Peyer's patch (tissue), 4 donors: ENCODE results near the gene RNLS. TPM values are rescaled to one million over a fixed set of nuclear protein-coding genes. Genes with fewer than 3 reads are reported as not detected.

Experiments
- DNase-seq, 3 donors: peaks; one replicate each; pipeline ENCODE4 v3.0.0-alpha.2; 2017 to 2019
- H3K27ac ChIP-seq, 4 donors: fragments of 200-600 bp; sonication (generic); one replicate each; pipeline ENCODE4 v1.5.1; 2016 to 2019
- H3K27me3 ChIP-seq, 2 donors: fragments of 200-600 bp; sonication (generic); one replicate each; pipeline ENCODE4 v1.5.1; 2019
- H3K36me3 ChIP-seq, 3 donors: fragments of 200-600 bp; sonication (generic); one replicate each; pipeline ENCODE4 v1.5.1; 2016 to 2019
- H3K4me1 ChIP-seq, 4 donors: fragments of 200-600 bp; sonication (generic); one replicate each; pipeline ENCODE4 v1.5.1; 2016 to 2019
- H3K4me3 ChIP-seq, 4 donors: fragments of 200-600 bp; sonication (generic); 1 replicate in 3 of 4; 2 replicates in 1 of 4; pipeline ENCODE4 v1.5.1; 2016 to 2019; ENCODE audit warnings: mild to moderate bottlenecking in 1 of 4
- H3K9me3 ChIP-seq, 4 donors: fragments of 200-600 bp; sonication (generic); one replicate each; pipeline ENCODE4 v1.5.1; 2016 to 2019; ENCODE audit warnings: mild to moderate bottlenecking in 1 of 4
- POLR2A ChIP-seq, 2 donors: fragments of 450-650 bp; IDR thresholded peaks; one replicate each; pipeline ENCODE4 v1.5.1; 2017; ENCODE audit warnings: antibody characterized with exemption in 2 of 2, mild to moderate bottlenecking in 2 of 2, moderate library complexity in 2 of 2
- total RNA-seq, 4 donors: library from RNA; depleted of rRNA; stranded (reverse); fragments of >200 nt; gene quantifications; one replicate each; pipeline ENCODE4 v1.1.0, GENCODE V29; 2016
- TF ChIP-seq, protein P1 (sequence below), 6 experiments: fragments of 450-650 bp in 4 of 6; fragments of 200-600 bp in 2 of 6; sonication (generic) in 1 of 6; IDR thresholded peaks; one replicate each; pipeline ENCODE4 v1.5.1; 2017 to 2019; ENCODE audit warnings: antibody characterized with exemption in 6 of 6, mild to moderate bottlenecking in 3 of 6, moderate library complexity in 1 of 6

Gene RNLS
- total RNA-seq, 4 donors from 2014 or later: 4.1 to 29.6 (median 22.6) TPM

DNA sequence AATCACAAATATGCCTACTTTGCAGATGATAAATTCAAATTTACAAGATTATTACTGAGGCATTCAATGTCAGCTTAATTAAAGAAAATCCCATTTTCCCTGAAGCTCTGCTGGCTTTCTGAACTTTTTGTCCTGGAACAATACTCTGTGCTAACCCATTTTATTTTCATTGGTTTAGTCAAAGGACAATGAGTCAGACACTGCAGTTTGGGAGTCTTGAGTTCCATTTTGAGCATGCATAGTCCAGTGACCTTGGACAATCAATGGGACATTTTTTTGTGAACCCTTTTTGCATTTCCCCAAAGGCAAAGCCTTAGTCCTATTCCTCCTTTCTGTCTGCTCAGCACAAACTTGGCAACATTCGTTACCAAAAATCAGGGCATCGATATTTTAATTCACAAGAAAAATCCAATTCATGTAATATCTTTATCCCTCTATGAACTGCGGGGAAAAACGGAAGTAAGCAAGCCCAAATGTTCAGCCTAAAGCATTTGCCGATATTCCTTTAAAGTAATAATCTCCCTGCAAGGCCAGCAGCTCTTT is 339.8 kb downstream of the RNLS start:
- Histone ChIP-seq H3K9me3 (no peaks in the 10 kb centered on the region), H3K27ac (peak overlapping the region in 3 of 4 donors; percentile 5 to 63 (median 57)), H3K27me3 (no peaks in the 10 kb centered on the region), H3K4me1 (peaks cover 0 to 13% (median 6%) of the 10 kb centered on the region in 4 donors), H3K36me3 (no peaks in the 10 kb centered on the region), H3K4me3 (peak overlapping the region in 1 of 4 donors; percentile 7)
- TF ChIP-seq, protein P1, sequence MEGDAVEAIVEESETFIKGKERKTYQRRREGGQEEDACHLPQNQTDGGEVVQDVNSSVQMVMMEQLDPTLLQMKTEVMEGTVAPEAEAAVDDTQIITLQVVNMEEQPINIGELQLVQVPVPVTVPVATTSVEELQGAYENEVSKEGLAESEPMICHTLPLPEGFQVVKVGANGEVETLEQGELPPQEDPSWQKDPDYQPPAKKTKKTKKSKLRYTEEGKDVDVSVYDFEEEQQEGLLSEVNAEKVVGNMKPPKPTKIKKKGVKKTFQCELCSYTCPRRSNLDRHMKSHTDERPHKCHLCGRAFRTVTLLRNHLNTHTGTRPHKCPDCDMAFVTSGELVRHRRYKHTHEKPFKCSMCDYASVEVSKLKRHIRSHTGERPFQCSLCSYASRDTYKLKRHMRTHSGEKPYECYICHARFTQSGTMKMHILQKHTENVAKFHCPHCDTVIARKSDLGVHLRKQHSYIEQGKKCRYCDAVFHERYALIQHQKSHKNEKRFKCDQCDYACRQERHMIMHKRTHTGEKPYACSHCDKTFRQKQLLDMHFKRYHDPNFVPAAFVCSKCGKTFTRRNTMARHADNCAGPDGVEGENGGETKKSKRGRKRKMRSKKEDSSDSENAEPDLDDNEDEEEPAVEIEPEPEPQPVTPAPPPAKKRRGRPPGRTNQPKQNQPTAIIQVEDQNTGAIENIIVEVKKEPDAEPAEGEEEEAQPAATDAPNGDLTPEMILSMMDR (IDR thresholded peaks at IDR 0.05): no peak
- DNase-seq: no peak

DNA sequence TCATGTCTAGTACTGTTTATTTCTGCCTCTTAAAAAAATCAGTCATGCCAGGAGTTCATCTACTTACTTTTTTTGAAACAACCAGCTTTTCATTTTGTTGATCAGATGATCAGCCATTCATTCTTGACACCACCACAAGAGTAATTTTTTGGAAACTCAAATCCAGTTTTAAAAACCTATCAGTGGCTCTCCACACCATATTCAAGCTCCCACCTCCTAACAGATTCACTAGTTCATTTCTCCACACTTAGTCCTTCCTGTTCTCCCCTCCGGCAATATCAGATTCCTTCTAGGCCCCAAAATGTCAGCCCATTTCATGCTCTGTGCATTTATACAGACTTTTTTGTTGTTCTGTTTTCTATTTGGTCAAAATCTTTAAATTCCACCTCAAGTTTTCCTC is 341.6 kb downstream of the RNLS start:
- TF ChIP-seq POLR2A (IDR thresholded peaks at IDR 0.05): no peak
- TF ChIP-seq, protein P1 (IDR thresholded peaks at IDR 0.05): no peak
- H3K4me3 ChIP-seq: no peak overlapping the region
- no peak for DNase-seq
- H3K36me3 ChIP-seq: no peaks in the 10 kb centered on the region
- no peaks in the 10 kb centered on the region for H3K27me3 ChIP-seq
- H3K4me1 ChIP-seq: peaks cover 0 to 13% (median 6%) of the 10 kb centered on the region in 4 donors
- H3K9me3 ChIP-seq: no peaks in the 10 kb centered on the region
- H3K27ac ChIP-seq: no peak overlapping the region

DNA sequence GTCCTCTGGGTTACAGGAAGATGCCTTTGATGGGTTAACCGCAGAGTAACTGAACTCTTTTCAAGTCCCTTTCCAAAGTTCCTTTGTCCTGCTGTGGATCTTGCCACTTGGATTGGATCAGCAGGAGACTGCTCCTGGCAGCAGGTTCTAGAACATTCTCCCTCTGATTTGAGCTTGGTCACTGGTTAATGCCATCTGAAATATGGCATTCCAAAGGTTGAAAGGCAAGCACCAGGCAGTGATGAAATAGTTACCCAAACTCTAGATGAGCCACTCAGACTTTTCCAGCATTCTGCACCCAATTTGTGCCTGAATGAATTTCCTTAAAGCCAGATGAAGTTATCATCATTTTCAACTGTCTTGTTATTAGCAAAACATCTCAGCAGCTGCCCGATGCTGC is 343.9 kb downstream of the RNLS start:
- Histone ChIP-seq H3K4me1 (peaks cover 0 to 12% (median 3%) of the 10 kb centered on the region in 4 donors), H3K36me3 (no peaks in the 10 kb centered on the region), H3K9me3 (no peaks in the 10 kb centered on the region), H3K4me3 (no peak overlapping the region), H3K27ac (no peak overlapping the region), H3K27me3 (no peaks in the 10 kb centered on the region)
- DNase-seq: no peak
- TF ChIP-seq, protein P1 (IDR thresholded peaks at IDR 0.05): no peak
- TF ChIP-seq POLR2A (IDR thresholded peaks at IDR 0.05): no peak

DNA sequence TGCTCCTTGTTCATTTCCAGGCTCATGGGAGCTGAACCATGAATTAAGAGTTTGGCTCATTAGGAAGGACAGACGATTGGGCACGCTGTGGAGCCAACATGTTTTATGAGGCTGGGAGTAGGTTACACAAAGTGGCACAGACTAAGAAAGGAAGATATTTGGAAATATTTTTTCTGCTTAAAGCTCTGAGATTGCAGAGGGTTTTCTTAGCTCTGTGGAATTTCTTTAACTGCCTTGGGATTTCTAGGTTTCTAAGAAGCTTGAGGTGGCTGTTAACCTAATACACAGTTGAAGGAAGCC is 344.6 kb downstream of the RNLS start:
- no peak for DNase-seq
- Histone ChIP-seq H3K4me1 (peaks cover 0 to 6% (median 2%) of the 10 kb centered on the region in 4 donors), H3K36me3 (no peaks in the 10 kb centered on the region), H3K27ac (no peak overlapping the region), H3K9me3 (no peaks in the 10 kb centered on the region), H3K27me3 (no peaks in the 10 kb centered on the region), H3K4me3 (no peak overlapping the region)
- TF ChIP-seq, protein P1 (IDR thresholded peaks at IDR 0.05): no peak
- TF ChIP-seq POLR2A (IDR thresholded peaks at IDR 0.05): no peak

DNA sequence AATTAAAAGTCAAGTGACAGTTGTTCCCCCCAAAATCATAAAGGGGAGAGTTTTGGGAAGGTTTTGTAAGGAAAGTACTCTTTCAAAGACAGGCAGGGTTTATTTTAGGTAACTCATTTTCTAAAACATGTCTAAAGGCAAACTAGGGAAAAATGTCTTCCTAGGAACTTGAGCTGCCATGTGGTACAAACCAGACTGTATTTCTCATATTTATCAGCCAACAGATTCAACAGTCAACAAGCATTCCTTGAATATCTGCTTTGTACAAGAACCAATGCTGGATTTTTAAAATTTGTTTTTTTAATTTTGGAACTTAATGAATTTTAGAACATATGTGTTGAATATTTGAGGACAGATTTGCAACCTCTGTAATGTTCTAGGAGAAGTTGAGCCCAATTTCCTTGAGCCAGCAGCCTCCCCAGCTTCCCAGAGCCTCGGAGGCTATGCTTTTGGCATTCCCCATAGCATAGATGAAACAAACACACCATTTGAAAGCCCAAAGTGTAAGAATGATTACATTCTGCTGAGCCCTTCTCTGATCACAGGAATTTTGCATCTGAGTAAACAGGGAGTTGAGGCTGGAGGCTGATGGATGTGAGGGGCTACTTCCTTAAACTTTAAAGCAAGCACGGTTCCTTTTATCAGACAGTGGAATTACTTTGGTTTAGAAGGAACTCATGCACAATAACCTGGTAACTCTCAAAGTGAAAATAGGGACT is 345.1 kb downstream of the RNLS start:
- Histone ChIP-seq H3K9me3 (no peaks in the 10 kb centered on the region), H3K4me1 (peaks cover 0 to under 1% (median under 1%) of the 10 kb centered on the region in 4 donors), H3K27me3 (no peaks in the 10 kb centered on the region), H3K4me3 (no peak overlapping the region), H3K36me3 (no peaks in the 10 kb centered on the region), H3K27ac (no peak overlapping the region)
- TF ChIP-seq POLR2A (IDR thresholded peaks at IDR 0.05): no peak
- TF ChIP-seq, protein P1 (IDR thresholded peaks at IDR 0.05): no peak
- DNase-seq: no peak
